Muscle layer of duodenum (tissue), 2 donors: ENCODE measurements around the gene SGCE.

Experiments used
- H3K27ac ChIP-seq: one replicate; pipeline ENCODE4 v1.7.0; 2013; ENCODE audit warnings: mild to moderate bottlenecking, low read length
- H3K27me3 ChIP-seq: one replicate; pipeline ENCODE4 v1.7.0; 2013; ENCODE audit warnings: low read depth, mild to moderate bottlenecking, control low read depth, low read length
- H3K36me3 ChIP-seq, 2 donors: one replicate each; pipeline ENCODE4 v1.7.0; 2013; ENCODE audit warnings: low read length in 2 of 2, control low read depth in 1 of 2, mild to moderate bottlenecking in 1 of 2; ENCODE audit not compliant: insufficient read depth in 2 of 2, control insufficient read depth in 1 of 2
- H3K4me1 ChIP-seq, 2 donors: one replicate each; pipeline ENCODE4 v1.7.0; 2013; ENCODE audit warnings: low read length in 2 of 2, mild to moderate bottlenecking in 2 of 2, control low read depth in 1 of 2, moderate library complexity in 1 of 2; ENCODE audit not compliant: insufficient read depth in 2 of 2, control insufficient read depth in 1 of 2
- H3K4me3 ChIP-seq, 2 donors: one replicate each; pipeline ENCODE4 v1.7.0; 2013; ENCODE audit warnings: low read length in 2 of 2, low read depth in 1 of 2, mild to moderate bottlenecking in 1 of 2
- H3K9me3 ChIP-seq, 2 donors: one replicate each; pipeline ENCODE4 v1.7.0; 2013; ENCODE audit warnings: low read length in 2 of 2, control low read depth in 1 of 2, mild to moderate bottlenecking in 1 of 2; ENCODE audit not compliant: control insufficient read depth in 1 of 2
- donor health status: healthy.

Gene SGCE

GRCh38 chr7:94562525-94562924, 93.4 kb downstream of the SGCE start:
- H3K36me3 ChIP-seq, result no peaks in the 10 kb centered on the region

GRCh38 chr7:94561841-94562514, 94.0 kb downstream of the SGCE start:
- H3K36me3 ChIP-seq, result no peaks in the 10 kb centered on the region
- H3K27me3 ChIP-seq, result no peaks in the 10 kb centered on the region
- H3K4me3 ChIP-seq, result no peak overlapping the region
- H3K9me3 ChIP-seq, result no peaks in the 10 kb centered on the region
- H3K4me1 ChIP-seq, result no peaks in the 10 kb centered on the region
- no peak overlapping the region for H3K27ac ChIP-seq

More at GRCh38 chr7:94562525-94562924, 93.4 kb downstream of the SGCE start:
- Histone ChIP-seq H3K9me3 (no peaks in the 10 kb centered on the region), H3K27me3 (no peaks in the 10 kb centered on the region), H3K4me3 (no peak overlapping the region), H3K27ac (no peak overlapping the region), H3K4me1 (no peaks in the 10 kb centered on the region)

- Histone ChIP-seq H3K9me3 (no peaks in the 10 kb centered on the region), H3K36me3 (no peaks in the 10 kb centered on the region), H3K4me1 (no peaks in the 10 kb centered on the region), H3K4me3 (no peak overlapping the region), H3K27me3 (no peaks in the 10 kb centered on the region), H3K27ac (no peak overlapping the region)
Observed at GRCh38 chr7:94559972-94560371, 96.0 kb downstream of the SGCE start.

GRCh38 chr7:94557215-94557614, 98.7 kb downstream of the SGCE start:
- H3K36me3 ChIP-seq, result peaks cover 0 to 13% of the 10 kb centered on the region in 2 donors

GRCh38 chr7:94556028-94556427, 99.9 kb downstream of the SGCE start:
- peaks cover 2 to 13% of the 10 kb centered on the region in 2 donors for H3K36me3 ChIP-seq
- no peak overlapping the region for H3K27ac ChIP-seq
- H3K27me3 ChIP-seq, result no peaks in the 10 kb centered on the region
- H3K9me3 ChIP-seq, result no peaks in the 10 kb centered on the region
- no peaks in the 10 kb centered on the region for H3K4me1 ChIP-seq
- no peak overlapping the region for H3K4me3 ChIP-seq

More at GRCh38 chr7:94557215-94557614, 98.7 kb downstream of the SGCE start:
- Histone ChIP-seq H3K27ac (no peak overlapping the region), H3K4me3 (no peak overlapping the region), H3K27me3 (no peaks in the 10 kb centered on the region), H3K9me3 (no peaks in the 10 kb centered on the region), H3K4me1 (no peaks in the 10 kb centered on the region)

GRCh38 chr7:94547126-94547525, 108.8 kb downstream of the SGCE start:
- peaks cover 8 to 16% of the 10 kb centered on the region in 2 donors for H3K36me3 ChIP-seq
- H3K4me3 ChIP-seq, result no peak overlapping the region
- H3K9me3 ChIP-seq, result no peaks in the 10 kb centered on the region
- H3K27me3 ChIP-seq, result no peaks in the 10 kb centered on the region
- H3K27ac ChIP-seq, result no peak overlapping the region
- no peaks in the 10 kb centered on the region for H3K4me1 ChIP-seq

- H3K27ac ChIP-seq, result no peak overlapping the region
- H3K27me3 ChIP-seq, result no peaks in the 10 kb centered on the region
- no peaks in the 10 kb centered on the region for H3K9me3 ChIP-seq
- no peaks in the 10 kb centered on the region for H3K4me1 ChIP-seq
- H3K36me3 ChIP-seq, result peaks cover 14 to 17% of the 10 kb centered on the region in 2 donors
- H3K4me3 ChIP-seq, result no peak overlapping the region
Observed at GRCh38 chr7:94540428-94540827, 115.5 kb downstream of the SGCE start.
